DMS53 treated with DMSO at 0.1 percent for 48 hours (cell line): ENCODE results near the gene VWA8.
"Not testable (repeated sequence)": the region's sequence is repeated elsewhere in the genome, so short reads cannot be mapped to it uniquely, and the experiment has no call there.

Source experiments
- DNase-seq: peaks from one replicate; lab custom pipeline; 2025; ENCODE audit not compliant: unreplicated experiment; lab: John Stamatoyannopoulos, UW

Gene VWA8

GRCh38 chr13:41542281-41542680 lies 418.6 kb downstream of the VWA8 start:
- DNase-seq = no peak

DNA sequence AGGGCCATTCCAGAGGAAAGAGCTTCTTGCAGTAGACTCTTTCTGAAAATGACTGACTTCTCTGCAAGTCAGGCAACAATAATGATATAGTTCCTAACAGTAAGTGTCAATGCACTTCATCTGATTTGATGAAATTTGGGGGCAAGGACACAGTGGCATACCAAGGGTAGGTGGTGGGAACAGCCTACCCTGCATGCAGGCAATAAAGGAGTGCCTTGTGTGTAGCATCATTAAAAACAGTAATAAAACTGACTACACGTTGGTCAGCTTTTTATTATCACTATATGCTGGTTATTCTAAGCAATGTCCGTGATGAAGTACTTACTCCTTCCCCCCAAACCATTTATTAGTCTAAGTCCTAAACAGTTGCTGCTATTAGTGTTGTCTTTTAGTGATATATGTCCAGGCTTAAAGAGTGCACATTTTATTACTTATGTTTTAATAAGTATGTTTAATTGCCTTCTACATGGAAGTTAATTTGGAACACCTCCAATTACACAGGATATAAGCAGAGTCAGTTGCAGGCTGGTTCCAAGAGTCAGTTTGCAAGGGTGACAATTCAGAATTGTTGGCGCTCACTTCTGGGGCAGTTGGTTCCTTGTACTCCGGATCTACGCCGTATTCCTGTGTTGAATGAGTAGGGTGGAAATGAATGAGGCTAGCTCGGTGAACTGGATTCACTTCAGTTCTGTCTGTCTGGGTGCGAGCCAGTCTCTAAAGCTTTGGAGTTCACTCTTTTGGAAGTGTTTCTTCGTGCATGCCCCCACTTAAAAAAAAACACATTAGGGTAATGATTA lies 419.6 kb downstream of the VWA8 start:
- no peak for DNase-seq

DNA sequence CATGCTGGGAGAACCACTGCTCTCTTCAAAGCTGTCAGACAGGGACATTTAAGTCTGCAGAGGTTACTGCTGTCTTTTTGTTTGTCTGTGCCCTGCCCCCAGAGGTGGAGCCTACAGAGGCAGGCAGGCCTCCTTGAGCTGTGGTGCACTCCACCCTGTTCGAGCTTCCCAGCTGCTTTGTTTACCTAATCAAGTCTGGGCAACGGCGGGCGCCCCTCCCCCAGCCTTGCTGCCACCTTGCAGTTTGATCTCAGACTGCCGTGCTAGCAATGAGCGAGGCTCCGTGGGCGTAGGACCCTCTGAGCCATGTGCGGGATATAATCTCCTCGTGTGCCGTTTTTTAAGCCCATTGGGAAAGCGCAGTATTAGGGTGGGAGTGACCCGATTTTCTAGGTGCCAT lies 420.7 kb downstream of the VWA8 start:
- DNase-seq = not testable (repeated sequence)

GRCh38 chr13:41533266-41534052 lies 427.4 kb downstream of the VWA8 start:
- DNase-seq = no peak

DNA sequence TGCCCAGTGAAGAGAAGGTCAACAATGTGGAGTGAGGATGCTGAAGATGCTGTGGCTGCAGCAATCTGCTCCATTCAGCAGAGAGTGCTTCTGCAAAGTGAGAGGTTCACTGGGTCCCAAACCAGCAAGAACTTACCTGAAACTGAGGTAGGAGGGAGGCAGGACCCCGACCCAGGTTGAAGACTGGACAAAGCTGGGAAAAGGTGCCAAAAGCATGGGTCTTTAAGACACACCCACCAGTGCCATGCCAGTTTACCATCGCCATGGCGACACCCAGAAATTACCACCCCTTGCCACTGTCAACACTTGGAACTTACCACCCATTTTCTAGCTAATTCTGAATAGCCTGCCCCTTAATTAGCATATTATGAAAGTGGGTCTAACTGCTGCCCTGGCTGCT lies 432.9 kb downstream of the VWA8 start:
- no peak for DNase-seq

- DNase-seq = no peak
Observed at GRCh38 chr13:41520660-41521630, 440.0 kb downstream of the VWA8 start.

DNA sequence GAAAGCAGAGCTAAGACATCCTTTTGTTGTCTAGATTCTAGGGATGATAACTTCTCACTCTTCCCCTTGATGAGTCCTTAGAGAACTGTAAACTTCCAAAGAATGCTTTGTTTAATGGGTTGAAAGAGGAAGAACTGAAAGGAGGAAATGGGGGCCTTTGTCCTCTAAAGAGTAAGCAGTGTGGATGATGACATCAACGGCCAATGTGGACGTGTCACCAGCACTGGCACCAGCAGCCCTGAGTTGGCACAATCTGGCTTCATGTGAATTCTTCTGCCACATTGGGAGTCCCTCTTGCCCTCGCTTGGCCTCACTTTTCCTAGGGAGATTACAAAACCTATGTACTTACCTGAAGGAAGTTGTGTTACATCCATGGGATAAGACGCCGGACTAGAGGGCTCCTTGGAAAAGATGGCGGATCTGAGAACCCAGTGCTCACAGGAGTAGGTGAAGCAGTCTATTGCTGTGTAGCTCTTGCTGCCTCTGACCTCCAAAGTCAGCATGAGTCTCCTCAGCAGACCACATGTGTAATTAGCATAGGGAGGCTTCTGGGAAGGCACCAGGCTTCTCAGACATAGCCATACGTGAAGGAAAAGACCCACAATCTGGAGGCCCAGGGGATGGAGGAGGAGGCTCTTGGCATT lies 440.8 kb downstream of the VWA8 start:
- no peak for DNase-seq
